GM10266 (cell line): Measurements from ENCODE around the gene PHF11.
"Not testable (repeated sequence)": the region's sequence is repeated elsewhere in the genome, so short reads cannot be mapped to it uniquely, and the experiment has no call there.

Source experiments
- DNase-seq: peaks from one replicate; pipeline ENCODE4 v3.0.0; 2012; ENCODE audit errors: extremely low spot score
- CTCF ChIP-seq: IDR thresholded peaks from 2 replicates; pipeline ENCODE4 v1.5.1; 2012; ENCODE audit warnings: mild to moderate bottlenecking, low read depth; ENCODE audit not compliant: control insufficient read depth, insufficient read depth; ENCODE audit errors: missing control alignments

The PHF11 gene

GRCh38 chr13:49559006-49559405 lies 63.3 kb downstream of the PHF11 start:
- no peak for DNase-seq
- no peak for TF ChIP-seq CTCF

DNA sequence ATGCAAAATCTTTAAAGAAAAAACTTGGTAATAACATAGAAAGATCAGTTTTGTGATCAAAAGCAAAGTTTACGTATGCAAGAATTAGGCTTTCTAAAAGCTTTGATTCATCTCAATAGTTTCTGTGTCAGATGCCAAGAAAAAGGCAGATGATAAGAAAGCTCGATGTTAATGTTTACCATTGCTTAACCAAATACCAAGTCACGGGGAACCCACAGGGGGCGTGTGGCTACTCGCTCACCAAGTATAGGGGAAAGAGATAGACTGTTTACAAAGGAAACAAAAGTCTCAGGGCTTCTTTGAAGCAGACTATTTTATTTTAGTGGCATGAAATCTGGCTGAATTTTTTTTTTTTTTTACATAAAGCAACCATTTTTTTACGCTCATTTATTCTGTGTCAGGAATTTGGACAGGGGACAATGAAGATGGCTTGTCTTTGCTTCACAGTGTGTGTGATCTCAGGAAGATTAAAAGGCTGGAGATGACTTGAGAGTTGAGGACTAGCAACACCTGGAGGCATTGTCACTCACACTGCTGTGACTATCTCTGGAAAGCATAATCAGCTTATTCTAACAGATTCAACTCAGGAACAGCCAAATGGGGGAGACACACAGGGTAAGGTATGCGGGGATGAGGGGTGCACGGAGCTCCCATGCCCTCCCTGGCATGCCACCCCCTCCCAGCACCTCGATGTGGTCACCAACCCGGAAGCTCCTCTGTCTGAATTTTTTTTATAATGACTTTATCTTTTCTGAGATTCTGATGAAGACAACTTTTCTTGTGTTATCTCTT lies 64.7 kb downstream of the PHF11 start:
- peak; percentile 12 for TF ChIP-seq CTCF
- no peak for DNase-seq

DNA sequence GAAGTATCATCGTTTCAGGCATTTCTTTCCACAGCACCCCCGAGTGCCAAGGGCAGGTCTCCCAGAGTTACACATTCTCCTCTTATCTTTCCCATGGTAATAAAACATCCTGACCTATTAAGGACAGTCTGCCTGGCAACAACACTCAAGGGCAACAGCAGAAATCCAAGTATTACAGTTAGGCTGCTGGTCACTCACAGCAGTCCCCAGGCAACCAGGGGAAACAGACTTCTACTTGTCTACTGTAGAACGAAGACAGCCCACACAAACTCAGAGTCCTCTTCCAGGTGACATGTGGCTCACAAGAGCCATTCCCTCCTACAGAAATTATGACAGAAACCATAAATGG lies 65.3 kb downstream of the PHF11 start:
- no peak for DNase-seq
- no peak for TF ChIP-seq CTCF

DNA sequence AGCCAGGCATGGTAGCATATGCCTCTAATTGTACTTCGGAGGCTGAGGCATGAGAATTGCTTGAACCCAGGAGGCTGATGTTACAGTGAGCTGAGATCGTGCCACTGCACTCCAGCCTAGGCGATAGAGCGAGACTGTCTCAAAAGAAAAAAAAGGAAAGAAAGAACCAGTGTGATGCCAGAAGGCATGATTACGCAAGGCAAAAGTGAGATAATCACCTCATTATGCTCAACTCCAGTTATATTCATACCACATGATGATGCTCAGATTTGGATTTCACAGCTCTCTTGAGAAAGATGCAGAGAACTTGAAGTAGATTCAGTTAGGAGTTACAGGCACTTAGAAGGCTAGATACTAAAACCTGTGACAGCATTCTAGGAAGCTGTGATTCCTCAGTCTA lies 67.8 kb downstream of the PHF11 start:
- DNase-seq = no peak
- no peak for TF ChIP-seq CTCF

GRCh38 chr13:49565461-49565860 lies 69.7 kb downstream of the PHF11 start:
- not testable (repeated sequence) for DNase-seq

- no peak for TF ChIP-seq CTCF
- no peak for DNase-seq
Measured at GRCh38 chr13:49566461-49566860, 70.7 kb downstream of the PHF11 start.

DNA sequence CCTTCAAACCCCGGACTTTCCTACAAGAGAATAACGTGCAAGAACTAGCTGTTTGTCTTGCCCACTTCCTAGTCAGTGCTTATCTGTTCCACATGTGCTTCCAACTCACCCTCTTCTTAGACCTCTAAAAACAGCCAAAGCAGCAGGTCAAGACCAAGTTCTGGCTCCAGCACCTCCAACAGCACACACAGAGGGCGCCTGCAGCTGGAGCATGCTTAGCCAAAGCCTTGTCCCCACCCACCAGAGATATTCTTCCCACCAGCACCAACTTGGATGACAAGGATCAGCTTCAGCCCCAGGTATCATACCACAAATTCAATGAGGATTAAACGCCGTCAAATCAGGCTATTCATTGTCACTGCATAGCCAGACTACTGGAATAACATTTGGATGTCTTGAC lies 71.7 kb downstream of the PHF11 start:
- no peak for DNase-seq
- no peak for TF ChIP-seq CTCF
